ENCODE measurements around the gene KLK2.

Gene KLK2

DNA sequence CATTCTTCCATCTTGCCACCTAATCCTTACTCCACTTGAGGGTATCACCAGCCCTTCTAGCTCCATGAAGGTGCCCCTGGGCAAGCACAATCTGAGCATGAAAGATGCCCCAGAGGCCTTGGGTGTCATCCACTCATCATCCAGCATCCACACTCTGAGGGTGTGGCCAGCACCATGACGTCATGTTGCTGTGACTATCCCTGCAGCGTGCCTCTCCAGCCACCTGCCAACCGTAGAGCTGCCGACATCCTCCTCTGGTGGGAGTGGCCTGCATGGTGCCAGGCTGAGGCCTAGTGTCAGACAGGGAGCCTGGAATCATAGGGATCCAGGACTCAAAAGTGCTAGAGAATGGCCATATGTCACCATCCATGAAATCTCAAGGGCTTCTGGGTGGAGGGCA is 21.6 kb upstream of the KLK2 start:
- no peak for DNase-seq

DNA sequence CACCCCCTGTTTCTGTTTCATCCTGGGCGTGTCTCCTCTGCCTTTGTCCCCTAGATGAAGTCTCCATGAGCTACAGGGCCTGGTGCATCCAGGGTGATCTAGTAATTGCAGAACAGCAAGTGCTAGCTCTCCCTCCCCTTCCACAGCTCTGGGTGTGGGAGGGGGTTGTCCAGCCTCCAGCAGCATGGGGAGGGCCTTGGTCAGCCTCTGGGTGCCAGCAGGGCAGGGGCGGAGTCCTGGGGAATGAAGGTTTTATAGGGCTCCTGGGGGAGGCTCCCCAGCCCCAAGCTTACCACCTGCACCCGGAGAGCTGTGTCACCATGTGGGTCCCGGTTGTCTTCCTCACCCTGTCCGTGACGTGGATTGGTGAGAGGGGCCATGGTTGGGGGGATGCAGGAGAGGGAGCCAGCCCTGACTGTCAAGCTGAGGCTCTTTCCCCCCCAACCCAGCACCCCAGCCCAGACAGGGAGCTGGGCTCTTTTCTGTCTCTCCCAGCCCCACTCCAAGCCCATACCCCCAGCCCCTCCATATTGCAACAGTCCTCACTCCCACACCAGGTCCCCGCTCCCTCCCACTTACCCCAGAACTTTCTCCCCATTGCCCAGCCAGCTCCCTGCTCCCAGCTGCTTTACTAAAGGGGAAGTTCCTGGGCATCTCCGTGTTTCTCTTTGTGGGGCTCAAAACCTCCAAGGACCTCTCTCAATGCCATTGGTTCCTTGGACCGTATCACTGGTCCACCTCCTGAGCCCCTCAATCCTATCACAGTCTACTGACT is 18.4 kb upstream of the KLK2 start, which contains the start of gene KLK3:
KLK3 (plus strand) TSS at position 280 of the 775 bp plus-strand sequence; CDS start at position 321, 41 bp downstream.
- DNase-seq, result no peak

DNA sequence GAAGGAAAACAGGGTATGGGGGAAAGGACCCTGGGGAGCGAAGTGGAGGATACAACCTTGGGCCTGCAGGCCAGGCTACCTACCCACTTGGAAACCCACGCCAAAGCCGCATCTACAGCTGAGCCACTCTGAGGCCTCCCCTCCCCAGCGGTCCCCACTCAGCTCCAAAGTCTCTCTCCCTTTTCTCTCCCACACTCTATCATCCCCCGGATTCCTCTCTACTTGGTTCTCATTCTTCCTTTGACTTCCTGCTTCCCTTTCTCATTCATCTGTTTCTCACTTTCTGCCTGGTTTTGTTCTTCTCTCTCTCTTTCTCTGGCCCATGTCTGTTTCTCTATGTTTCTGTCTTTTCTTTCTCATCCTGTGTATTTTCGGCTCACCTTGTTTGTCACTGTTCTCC is 15.9 kb upstream of the KLK2 start:
- DNase-seq, result no peak

DNA sequence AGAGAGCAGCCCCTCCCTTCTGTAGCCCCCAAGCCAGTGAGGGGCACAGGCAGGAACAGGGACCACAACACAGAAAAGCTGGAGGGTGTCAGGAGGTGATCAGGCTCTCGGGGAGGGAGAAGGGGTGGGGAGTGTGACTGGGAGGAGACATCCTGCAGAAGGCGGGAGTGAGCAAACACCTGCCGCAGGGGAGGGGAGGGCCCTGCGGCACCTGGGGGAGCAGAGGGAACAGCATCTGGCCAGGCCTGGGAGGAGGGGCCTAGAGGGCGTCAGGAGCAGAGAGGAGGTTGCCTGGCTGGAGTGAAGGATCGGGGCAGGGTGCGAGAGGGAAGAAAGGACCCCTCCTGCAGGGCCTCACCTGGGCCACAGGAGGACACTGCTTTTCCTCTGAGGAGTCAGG is 14.4 kb upstream of the KLK2 start:
- DNase-seq, result no peak

DNA sequence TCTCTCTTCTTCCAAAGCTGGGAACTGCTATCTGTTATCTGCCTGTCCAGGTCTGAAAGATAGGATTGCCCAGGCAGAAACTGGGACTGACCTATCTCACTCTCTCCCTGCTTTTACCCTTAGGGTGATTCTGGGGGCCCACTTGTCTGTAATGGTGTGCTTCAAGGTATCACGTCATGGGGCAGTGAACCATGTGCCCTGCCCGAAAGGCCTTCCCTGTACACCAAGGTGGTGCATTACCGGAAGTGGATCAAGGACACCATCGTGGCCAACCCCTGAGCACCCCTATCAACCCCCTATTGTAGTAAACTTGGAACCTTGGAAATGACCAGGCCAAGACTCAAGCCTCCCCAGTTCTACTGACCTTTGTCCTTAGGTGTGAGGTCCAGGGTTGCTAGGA is 13.4 kb upstream of the KLK2 start:
- DNase-seq, result no peak

DNA sequence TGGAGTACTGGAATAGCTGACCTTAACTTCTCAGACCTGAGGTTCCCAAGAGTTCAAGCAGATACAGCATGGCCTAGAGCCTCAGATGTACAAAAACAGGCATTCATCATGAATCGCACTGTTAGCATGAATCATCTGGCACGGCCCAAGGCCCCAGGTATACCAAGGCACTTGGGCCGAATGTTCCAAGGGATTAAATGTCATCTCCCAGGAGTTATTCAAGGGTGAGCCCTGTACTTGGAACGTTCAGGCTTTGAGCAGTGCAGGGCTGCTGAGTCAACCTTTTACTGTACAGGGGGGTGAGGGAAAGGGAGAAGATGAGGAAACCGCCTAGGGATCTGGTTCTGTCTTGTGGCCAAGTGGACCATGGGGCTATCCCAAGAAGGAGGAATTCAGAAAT is 12.2 kb upstream of the KLK2 start:
- no peak for DNase-seq

DNA sequence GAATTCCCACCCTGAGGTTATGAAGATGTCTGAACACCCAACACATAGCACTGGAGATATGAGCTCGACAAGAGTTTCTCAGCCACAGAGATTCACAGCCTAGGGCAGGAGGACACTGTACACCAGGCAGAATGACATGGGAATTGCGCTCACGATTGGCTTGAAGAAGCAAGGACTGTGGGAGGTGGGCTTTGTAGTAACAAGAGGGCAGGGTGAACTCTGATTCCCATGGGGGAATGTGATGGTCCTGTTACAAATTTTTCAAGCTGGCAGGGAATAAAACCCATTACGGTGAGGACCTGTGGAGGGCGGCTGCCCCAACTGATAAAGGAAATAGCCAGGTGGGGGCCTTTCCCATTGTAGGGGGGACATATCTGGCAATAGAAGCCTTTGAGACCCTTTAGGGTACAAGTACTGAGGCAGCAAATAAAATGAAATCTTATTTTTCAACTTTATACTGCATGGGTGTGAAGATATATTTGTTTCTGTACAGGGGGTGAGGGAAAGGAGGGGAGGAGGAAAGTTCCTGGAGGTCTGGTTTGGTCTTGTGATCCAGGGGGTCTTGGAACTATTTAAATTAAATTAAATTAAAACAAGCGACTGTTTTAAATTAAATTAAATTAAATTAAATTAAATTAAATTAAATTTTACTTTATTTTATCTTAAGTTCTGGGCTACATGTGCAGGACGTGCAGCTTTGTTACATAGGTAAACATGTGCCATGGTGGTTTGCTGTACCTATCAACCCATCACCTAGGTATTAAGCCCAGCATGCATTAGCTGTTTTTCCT is 11.5 kb upstream of the KLK2 start:
- no peak for DNase-seq

DNA sequence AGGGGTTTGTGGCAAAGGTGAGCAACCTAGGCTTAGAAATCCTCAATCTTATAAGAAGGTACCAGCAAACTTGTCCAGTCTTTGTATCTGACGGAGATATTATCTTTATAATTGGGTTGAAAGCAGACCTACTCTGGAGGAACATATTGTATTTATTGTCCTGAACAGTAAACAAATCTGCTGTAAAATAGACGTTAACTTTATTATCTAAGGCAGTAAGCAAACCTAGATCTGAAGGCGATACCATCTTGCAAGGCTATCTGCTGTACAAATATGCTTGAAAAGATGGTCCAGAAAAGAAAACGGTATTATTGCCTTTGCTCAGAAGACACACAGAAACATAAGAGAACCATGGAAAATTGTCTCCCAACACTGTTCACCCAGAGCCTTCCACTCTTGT is 3.8 kb upstream of the KLK2 start:
- no peak for DNase-seq

DNA sequence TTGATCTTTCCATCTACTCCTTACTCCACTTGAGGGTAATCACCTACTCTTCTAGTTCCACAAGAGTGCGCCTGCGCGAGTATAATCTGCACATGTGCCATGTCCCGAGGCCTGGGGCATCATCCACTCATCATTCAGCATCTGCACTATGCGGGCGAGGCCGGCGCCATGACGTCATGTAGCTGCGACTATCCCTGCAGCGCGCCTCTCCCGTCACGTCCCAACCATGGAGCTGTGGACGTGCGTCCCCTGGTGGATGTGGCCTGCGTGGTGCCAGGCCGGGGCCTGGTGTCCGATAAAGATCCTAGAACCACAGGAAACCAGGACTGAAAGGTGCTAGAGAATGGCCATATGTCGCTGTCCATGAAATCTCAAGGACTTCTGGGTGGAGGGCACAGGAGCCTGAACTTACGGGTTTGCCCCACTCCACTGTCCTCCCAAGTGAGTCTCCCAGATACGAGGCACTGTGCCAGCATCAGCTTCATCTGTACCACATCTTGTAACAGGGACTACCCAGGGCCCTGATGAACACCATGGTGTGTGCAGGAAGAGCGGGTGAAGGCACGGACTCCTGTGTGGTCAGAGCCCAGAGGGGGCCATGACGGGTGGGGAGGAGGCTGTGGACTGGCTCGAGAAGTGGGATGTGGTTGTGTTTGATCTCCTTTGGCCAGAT is 2.7 kb upstream of the KLK2 start:
- DNase-seq, result no peak

DNA sequence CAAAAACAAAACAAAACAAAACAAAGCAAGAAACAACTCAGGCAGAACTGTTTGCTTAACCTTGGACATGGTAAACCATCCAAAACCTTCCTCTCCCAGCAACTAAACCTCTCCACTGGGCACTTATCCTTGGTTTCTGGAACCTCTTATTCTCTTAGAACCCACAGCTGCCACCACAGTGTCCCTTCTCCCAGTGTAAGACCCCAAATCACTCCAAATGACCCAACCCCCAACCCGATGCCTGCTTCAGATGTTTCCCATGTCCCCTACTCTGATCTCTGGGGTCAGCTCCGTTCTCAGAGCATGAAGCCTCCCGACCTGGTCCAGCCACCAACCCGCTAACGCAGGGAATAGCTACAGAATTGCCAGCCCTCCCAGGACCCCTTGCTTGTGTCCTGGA is 972 bp downstream of the KLK2 start:
- no peak for DNase-seq

DNA sequence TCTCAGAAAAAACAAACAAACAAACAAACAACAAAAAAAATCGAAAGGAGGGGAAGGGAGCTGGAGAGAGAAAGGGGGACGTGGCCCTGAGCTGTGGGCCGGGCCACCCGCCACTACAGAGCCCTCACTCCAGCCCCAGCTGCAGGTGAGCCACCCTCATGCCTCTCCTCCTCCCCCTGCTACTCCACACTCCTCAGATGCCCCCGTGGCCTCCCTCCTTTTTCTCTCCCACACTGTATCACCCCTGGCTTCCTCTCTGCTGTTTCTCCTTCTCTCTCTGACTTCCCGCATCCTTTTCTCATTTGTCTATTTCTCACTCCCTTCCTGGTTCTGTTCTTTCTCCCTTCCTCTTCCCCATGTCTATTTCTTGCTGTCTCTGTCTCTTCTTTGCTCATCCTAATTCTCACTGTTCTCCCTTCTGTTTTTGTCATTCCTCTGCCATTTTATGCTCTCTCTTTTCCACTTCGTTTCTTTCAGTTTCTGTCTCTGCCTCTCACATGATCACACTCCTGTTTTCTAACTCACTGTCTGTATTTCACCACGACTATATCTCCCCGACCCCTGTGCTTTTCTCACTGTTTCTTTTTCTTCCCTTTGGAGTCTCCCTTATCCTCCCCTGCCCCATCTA is 2.7 kb downstream of the KLK2 start:
- no peak for DNase-seq

DNA sequence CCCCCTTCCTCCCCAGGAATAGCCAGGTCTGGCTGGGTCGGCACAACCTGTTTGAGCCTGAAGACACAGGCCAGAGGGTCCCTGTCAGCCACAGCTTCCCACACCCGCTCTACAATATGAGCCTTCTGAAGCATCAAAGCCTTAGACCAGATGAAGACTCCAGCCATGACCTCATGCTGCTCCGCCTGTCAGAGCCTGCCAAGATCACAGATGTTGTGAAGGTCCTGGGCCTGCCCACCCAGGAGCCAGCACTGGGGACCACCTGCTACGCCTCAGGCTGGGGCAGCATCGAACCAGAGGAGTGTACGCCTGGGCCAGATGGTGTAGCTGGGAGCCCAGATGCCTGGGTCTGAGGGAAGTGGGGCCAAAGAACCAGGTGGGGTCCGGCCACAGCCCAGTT is 3.2 kb downstream of the KLK2 start:
- no peak for DNase-seq

DNA sequence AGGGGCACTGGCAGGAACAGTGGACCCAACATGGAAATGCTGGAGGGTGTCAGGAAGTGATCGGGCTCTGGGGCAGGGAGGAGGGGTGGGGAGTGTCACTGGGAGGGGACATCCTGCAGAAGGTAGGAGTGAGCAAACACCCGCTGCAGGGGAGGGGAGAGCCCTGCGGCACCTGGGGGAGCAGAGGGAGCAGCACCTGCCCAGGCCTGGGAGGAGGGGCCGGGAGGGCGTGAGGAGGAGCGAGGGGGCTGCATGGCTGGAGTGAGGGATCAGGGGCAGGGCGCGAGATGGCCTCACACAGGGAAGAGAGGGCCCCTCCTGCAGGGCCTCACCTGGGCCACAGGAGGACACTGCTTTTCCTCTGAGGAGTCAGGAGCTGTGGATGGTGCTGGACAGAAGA is 4.1 kb downstream of the KLK2 start:
- DNase-seq, result no peak

DNA sequence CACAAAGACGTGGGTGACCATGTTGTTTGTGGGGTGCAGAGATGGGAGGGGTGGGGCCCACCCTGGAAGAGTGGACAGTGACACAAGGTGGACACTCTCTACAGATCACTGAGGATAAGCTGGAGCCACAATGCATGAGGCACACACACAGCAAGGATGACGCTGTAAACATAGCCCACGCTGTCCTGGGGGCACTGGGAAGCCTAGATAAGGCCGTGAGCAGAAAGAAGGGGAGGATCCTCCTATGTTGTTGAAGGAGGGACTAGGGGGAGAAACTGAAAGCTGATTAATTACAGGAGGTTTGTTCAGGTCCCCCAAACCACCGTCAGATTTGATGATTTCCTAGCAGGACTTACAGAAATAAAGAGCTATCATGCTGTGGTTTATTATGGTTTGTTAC is 5.6 kb downstream of the KLK2 start:
- DNase-seq, result no peak

DNA sequence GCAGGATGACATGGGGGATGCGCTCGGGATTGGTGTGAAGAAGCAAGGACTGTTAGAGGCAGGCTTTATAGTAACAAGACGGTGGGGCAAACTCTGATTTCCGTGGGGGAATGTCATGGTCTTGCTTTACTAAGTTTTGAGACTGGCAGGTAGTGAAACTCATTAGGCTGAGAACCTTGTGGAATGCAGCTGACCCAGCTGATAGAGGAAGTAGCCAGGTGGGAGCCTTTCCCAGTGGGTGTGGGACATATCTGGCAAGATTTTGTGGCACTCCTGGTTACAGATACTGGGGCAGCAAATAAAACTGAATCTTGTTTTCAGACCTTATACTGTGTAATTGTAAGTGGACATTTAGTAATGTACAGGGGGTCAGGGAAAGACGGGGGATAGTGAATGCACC is 7.0 kb downstream of the KLK2 start:
- DNase-seq, result no peak

DNA sequence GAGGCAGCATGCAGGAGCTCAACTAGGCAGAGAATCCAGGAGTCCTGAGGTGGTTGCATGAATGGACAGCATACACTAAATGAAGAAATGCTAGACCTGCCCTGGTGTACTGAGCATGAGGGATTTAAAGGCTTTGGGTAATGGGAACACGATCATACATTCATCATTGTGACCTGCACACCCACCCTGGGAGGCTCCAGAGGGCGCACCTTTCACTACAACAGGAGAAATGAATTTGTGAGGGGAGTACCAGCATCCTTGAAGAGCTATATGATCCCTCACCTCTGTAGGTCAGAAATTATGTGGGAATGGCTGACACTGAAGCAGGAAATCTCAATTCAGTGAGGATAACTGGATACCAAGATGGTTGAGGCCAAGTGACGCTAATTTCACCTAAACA is 8.9 kb downstream of the KLK2 start:
- DNase-seq, result no peak

DNA sequence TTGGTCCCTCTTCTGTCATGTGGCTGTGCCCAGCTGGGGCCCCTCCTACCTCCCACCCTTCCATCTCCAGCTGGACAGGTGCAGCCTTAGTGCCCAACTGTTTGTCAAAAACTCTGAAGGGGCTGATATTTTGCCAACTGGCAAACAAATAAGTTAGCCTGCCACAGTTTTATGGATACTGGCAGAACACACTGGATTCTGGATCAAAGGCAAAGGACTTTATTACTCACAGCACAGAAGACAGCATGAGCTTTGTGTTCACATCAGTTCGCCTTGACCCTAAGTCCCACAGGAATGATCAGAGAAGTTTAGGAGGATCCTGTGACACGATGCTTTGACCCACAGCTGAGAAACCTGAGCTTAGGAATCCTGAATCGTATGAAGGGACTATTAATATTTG is 16.4 kb downstream of the KLK2 start:
- DNase-seq, result no peak

DNA sequence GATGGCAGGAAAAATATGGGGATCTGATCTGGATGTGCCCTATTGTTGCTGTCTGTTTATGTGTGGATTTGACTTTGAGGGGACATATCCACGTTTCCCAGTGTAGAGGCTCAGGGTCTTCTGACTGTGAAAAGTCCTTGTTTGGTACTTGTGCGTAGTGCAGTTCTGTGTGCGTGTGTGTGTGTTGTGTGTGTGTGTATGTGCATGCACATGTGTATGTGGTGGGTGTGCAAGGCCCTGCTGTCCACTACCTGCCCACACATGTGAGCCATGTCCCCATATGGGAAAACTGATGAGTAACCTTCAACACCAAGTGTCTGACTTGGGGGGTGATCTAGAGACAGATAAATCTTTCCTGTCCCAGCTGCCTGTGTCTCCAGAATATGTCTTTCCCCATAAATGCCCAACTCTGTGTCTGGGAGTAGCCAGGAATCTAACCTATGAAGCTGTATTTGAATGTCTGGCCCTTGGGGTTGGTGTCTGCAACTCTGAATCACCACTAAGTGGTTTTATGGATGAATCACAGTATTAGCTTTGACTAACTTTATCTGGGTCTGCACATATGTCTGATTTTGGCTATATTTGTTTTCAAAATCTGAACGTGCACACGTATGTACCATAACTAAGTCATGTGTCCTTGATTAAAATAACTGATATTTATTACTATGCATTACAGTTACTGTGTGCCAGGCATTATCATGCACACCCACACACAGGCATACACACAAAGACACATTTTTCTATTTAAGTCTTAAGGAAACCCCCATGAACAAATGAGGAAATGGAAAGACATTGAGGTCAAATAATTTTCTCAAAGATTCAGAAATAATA is 17.4 kb downstream of the KLK2 start:
- no peak for DNase-seq

DNA sequence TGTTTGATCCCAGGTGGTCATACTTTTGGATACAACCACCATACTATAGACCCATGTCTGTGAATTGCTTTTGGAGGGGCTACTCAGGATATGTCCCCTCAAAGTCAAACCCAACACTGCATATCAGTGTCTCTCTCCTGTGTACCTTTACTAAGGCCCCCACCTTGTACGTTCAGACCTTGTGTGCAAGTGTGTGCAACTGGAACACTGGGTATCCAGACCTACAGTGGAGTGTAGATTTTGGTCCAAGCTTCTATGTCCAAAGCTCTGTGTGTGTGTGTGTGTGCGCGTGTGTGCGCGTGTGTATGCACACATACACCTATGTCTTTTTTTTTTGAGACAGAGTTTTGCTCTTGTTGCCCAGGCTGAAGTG is 18.0 kb downstream of the KLK2 start:
- DNase-seq, result no peak

DNA sequence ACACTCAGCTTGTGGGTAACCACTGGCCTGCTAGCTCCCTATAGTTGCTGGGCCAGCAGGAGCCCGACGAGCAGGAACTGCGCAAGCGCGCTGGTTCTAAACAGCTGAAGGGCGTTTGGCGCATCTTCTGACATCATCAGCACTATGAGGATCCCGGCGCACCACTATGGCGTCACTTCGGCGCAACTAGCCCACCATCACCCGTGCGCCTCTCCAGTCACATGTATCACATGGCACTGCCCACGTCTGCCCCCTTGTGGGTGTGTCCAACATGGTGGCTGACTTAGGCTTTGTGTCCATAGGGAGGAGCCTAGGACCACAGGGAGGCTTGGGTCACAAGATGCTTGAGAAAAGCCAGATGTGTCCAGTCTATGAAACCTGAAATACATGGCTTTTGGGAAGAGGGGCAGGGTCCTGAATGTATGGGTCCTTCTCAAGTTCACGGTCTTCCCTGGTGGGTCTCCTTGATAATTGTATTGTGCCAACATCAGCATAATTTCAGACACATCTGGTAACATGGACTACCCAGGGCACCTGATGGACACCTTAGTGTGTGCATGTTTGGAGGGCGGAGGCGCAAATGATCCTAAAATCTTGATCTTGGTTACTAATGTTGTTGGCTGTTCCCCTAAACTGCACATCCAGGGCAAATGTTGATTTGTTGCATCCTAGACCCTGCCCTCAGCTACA is 20.0 kb downstream of the KLK2 start:
- no peak for DNase-seq

DNA sequence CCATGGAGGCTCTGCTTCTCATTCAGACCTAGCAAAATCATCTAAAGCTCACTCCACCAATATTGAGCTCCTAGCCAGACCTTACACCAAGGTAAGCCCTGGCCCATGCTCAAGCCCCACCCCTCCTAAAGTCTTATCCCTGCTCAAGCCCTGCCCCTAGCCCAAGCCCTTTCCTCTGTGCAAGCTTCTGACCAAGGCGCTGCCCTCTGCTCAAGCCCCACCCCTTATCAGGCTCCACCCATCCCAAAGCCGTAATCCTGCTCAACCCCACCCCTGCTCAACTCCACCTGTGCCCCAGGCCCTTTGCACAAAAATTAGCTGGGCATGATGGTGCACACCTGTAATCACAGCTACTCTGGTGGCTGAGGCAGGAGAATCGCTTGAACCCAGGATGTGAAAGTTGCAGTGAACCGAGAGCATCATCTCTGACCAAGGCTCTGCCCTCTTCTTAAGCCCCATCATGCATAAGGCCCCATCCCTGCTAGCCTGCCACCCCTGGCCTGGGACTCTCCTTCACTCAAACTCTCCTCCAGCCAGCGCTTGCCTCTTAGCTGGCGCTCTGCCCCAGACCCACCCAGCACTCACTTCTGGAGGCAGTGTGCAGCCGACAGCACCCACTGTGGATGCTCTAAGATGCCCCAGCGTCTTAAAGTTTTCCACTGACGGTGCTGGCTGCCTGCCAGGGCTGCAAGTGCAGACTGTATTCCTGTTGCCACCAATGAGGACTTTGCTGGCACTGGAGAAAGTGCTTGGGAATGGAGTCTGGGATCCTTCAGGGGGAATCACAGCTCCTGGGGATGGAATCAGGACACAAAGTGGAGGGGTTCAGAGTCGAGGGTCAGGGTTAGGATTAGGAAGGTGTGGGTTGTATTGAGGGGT is 21.5 kb downstream of the KLK2 start:
- no peak for DNase-seq
